GM18519 (cell line): ENCODE measurements around the gene ABCA6.

ENCODE experiments used
- ATAC-seq: cut with Tn5 transposase; IDR thresholded peaks from one replicate; pipeline ENCODE4 v1.9.1; 2021; ENCODE audit warnings: mild to moderate bottlenecking, moderate library complexity; ENCODE audit not compliant: unreplicated experiment, low FRiP score

ABCA6 gene

DNA sequence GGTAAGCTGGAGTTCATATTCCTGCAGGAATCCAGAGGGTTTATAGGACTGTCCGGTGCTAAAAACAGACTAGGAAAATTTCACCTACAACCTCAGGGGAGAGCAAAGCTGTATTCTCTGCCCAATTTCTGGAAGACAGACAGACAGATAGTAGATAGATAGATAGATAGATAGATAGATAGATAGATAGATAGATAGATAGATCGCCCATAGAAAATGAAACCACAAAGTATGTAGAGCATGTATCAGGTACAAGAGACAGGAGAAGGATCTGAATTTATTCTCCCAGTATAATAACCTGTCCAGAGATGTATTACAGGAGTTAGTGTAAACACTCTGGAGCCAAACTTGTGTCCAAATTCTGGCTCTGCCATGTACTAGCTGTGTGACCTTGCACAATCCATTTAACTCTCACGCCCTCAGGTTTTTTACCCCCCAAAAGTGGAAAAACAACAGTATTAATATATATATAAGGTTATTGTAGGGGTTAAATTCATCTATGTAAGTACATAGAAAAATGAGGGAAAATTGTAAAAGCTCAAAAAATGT lies 2.1 kb upstream of the ABCA6 start:
- ATAC-seq: no peak

- no peak for ATAC-seq
Measured at GRCh38 chr17:69143151-69143550, 1.5 kb upstream of the ABCA6 start.

DNA sequence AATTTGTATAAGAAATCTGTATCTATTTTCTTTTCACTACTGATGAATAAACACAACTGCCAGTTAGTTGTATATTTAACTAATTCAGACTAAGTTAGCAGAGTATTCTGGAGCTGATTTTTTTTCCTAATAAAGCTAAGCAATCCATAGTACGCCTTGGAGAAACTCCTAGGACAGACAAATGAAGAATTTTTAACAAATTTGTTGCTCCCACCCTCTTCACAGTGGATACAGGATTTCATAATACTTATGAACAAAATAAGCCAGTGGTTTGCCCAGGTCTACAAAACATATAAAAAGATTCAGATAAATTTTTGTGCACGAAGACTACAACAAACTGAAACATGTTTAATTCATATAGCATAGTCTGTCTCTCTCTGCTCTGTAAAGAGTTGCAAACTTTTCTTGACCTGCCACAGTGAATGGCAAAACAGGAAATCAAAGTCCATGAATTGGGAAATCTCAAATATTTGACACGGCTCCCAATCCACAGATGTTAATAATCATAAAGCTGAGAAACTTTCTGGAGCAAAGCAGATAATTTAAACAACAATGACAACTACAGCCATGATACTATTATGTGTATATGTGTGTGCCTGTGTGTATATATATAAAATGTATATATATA lies 594 bp upstream of the ABCA6 start:
- ATAC-seq: no peak

DNA sequence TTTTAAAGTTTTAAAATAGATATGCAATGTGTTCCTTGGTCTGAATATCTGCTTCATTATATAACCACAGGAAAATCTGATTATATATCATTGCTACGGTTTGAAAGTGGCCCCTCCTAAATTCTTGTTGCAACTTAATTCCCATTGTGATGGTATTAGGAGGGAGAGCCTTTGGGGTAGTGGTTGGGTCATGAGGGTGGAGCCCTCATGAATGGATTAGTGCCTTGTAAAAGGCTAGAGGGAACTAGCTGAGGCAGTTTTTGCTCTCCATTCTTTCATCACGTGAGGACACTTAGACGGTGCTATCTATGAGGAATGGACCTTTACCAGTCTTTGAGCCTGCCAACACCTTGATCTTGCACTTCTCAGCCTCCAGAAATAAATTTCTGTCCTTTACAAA lies 7.6 kb downstream of the ABCA6 start:
- no peak for ATAC-seq

GRCh38 chr17:69130627-69131296 lies 10.9 kb downstream of the ABCA6 start:
- ATAC-seq: no peak

DNA sequence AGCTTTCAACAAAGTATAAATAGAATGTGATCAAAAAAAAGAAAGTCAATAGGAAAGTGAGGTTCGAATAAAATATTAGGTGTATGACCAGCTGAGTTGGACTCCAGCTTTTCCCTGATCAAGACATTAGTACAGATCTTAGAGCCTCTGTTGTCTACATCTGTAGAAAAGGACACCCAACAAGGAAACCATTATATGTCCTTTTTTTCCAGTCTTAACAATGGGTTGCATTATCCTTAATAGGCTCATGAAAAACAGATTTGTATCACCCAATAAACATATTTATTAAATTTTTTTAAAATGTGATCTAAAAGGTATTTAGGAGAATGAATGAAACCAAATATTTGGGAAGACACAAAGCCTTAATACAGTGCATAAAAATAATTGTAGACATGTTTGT lies 18.1 kb downstream of the ABCA6 start:
- no peak for ATAC-seq

GRCh38 chr17:69122065-69122464 lies 19.6 kb downstream of the ABCA6 start:
- no peak for ATAC-seq

DNA sequence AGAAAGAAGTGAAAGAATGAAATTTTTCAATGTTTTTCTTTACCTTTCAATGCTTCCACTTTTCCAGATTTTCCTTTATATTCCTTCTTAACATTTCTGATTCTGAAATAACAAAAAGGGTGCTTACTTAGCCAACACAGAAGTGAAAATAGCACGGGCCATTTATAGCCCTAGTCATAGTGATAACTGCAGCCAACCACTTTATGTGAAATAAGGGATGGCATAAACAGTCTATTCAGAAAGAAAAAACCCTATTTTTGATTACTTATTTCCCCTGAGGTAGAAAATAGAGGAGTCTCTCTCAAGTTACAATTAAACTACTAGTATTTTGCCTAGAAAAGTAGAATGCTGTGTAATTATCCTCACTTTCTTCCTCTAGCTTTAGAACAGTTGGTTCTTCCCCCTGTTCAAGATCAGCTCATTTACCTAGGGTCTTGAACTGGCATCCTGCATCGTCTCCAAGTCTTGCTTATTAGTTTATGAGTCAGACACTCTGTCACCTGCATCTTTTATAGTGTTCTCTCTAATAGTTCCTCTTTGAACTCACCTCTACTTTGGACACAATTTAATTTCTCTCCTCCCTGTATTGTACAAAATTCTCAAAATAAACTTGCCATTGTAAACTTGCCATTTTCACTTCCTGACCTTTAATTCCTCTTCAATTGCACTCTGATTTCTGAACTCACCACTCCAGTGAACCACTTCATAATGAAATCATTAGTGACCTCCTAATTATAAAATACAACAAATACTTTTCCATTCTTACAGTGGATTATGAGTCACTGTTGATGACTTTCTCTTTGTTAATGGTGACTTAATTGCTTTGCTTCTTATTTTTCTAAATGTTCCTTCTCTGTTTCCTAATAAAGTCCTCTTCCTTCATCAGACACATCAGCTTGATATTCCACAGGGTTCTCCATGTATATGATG lies 23.6 kb downstream of the ABCA6 start:
- ATAC-seq: peak; percentile 36

DNA sequence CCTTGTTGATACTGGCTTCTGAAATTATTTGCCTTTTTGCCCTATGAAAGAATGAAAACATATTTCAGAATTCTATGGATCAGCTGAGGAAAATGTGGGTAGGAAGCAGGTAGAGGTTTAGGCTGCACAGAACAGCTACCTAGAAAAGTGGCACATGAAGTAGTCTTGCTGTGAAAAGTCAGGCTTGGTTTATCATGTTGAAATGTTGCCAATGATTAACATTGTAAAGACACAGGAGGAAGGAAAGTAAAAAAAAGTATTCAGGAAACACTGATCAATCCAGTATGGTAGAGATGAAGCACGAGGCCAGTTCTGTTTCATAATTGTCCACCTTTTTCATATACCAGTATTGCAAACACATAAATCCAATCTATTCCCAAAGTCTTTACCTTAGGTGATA lies 29.9 kb downstream of the ABCA6 start:
- ATAC-seq: no peak

- ATAC-seq: no peak
Measured at GRCh38 chr17:69105907-69106730, 35.6 kb downstream of the ABCA6 start.

DNA sequence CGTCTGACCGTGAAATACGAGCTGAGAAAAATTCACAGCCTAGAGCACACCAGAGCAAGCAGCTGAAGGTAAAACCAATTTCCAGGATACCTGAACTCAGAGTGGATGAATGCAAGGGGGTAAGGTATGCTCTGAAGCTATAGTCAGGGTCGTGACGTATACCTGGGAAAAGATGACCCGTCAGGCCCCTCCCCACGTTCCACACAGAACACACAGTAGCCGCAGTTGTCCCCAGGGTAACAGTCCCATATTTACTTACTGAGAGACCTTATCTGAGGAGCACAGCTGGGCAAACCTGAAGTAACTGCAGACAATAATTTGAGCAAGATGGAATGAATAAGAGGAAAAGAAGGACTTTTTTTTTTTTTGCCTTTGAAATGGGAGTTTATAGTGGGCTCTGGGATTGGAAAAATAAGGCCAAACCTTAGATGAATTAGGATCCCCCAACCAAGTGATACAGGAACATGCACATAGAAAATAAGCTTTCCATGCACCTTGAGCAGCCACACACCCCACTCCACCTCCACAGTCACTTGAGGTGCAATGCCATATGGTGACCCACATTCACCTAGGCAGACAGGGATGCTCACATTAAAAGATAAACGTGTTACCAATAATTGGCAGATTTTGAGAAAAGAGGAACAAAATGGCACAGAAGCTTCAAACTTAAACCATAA lies 38.0 kb downstream of the ABCA6 start:
- ATAC-seq: no peak

DNA sequence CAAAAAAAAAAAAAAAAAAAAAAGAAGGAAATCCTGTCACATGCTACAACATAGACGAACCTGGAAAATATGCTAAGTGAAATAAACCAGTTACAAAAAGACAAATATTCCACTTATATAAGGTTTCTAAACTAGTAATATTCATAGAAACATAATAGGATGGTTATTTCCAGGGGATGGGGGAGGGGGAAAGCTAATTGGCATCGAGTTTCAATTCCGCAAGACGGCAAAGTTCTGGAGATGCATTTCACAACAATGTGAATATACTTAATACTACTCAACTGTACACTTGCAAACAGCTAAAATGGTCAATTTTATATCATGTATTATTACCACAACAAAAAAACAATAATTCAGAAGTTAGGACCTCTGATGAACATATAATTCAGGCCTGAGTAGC lies 43.1 kb downstream of the ABCA6 start:
- no peak for ATAC-seq

- ATAC-seq: no peak
Measured at GRCh38 chr17:69096541-69096940, 45.2 kb downstream of the ABCA6 start.

- ATAC-seq: no peak
Measured at GRCh38 chr17:69093995-69094394, 47.7 kb downstream of the ABCA6 start.

DNA sequence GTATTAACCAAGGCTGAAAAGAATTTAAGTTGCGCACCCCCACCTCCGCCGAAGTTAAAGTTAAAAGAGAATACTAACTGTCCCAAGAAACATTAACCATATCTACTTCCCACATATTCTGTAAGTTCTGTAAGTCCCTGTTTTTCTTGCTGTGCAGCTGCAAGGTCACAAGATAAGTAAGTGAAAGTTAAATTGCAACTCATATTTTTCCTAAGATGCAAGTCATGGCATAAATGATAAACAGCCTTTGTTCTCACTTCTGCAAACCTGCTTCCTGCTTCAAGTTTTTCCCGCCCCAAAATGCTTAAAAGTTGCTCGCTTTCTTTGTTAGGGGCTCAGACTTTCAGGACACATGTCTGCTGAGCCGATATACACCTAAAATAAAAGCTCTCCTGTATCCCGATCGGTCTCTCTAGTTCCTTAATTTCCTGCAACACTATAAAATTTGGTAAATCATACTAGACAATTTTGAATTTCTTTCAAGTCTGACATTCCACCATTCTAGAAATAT lies 48.4 kb downstream of the ABCA6 start:
- ATAC-seq: no peak

DNA sequence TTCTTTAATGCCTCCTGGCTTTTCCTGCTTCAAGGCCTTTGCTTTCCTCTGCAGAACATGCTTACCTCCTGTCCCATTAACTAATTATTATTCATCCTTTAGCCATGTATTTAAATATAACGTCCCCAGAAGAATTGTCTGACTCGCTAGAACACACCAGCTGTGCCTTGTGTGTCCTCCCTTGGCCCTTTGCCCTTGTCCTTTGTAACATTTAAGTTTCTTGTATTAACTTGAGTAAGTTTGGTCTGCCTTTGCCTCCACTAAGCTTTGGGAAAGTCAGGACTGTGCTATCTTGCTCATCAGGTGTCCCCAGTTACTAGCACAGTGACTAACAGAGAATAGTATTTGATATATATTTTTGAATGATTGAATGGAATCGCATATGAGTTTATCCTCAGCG lies 51.3 kb downstream of the ABCA6 start:
- ATAC-seq: no peak

- no peak for ATAC-seq
Measured at GRCh38 chr17:69088643-69089200, 53.0 kb downstream of the ABCA6 start.

DNA sequence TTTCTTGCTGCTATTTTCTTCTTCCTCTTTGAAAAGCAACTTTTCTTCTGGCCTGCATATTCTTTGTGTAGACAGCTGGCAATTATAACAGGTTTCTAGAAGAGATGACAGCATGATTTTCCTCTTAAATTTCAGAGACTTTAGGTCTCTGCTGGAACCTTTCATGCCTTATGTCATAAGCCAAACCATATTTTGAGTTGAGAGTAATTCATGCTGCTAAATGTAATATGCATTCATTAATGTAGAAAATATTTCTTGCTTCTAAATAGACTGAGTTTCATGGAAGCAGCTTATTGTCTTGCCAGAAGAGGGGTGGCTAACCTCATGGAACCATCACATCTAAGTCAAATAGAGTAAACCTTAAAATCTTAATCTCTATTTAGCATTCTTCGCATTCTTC lies 55.1 kb downstream of the ABCA6 start:
- no peak for ATAC-seq

- ATAC-seq: no peak
Measured at GRCh38 chr17:69084911-69085310, 56.8 kb downstream of the ABCA6 start.
